Stomach smooth muscle (tissue), 2 donors: ENCODE data around the gene RANGAP1.
A peak's percentile ranks its signal among the peaks of the same experiment; 100 is the strongest.

Experiments
- H3K27ac ChIP-seq: one replicate; pipeline ENCODE4 v1.7.0; 2013; ENCODE audit warnings: mild to moderate bottlenecking, low read length, inconsistent platforms
- H3K27me3 ChIP-seq, 2 donors: one replicate each; pipeline ENCODE4 v1.7.0; 2013; ENCODE audit warnings: low read length in 2 of 2; ENCODE audit not compliant: insufficient read depth in 2 of 2, control insufficient read depth in 1 of 2
- H3K36me3 ChIP-seq, 2 donors: one replicate each; pipeline ENCODE4 v1.7.0; 2013; ENCODE audit warnings: low read length in 2 of 2; ENCODE audit not compliant: control insufficient read depth in 2 of 2, insufficient read depth in 2 of 2
- H3K4me1 ChIP-seq: one replicate; pipeline ENCODE4 v1.7.0; 2013; ENCODE audit warnings: low read length; ENCODE audit not compliant: control insufficient read depth, insufficient read depth
- H3K4me3 ChIP-seq, 2 donors: one replicate each; pipeline ENCODE4 v1.7.0; 2013; ENCODE audit warnings: low read length in 2 of 2
- H3K9ac ChIP-seq, 2 donors: one replicate each; pipeline ENCODE4 v1.7.0; 2013; ENCODE audit warnings: low read length in 2 of 2, mild to moderate bottlenecking in 1 of 2
- H3K9me3 ChIP-seq, 2 donors: one replicate each; pipeline ENCODE4 v1.7.0; 2013; ENCODE audit warnings: low read length in 2 of 2; ENCODE audit not compliant: control insufficient read depth in 2 of 2
- donor health status: healthy.
- donor health status: Pancreatic carcinoma.

The RANGAP1 gene

DNA sequence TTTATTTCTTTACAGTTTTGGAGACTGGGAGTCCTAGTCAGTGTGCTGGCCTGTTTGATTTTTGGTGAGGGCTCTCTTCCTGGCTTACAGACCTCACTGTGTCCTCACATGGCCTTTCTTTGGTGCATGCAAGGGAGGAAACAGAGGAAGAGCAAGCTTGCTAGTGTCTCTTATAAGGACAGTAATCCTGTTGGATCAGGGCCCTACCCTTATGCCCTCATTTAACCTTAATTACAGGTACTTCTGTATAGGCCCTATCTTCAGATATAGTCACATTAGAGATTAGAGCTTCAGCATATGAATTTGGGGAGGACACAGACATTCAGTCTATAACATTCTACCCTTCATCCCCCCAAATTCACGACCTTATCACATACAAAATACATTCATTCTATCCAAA, 29.6 kb upstream of the RANGAP1 start:
- Histone ChIP-seq H3K9me3 (no peaks in the 10 kb centered on the region), H3K27me3 (no peaks in the 10 kb centered on the region), H3K4me3 (no peak overlapping the region), H3K4me1 (no peaks in the 10 kb centered on the region), H3K9ac (no peak overlapping the region), H3K36me3 (peaks cover 0 to 1% of the 10 kb centered on the region in 2 donors), H3K27ac (no peak overlapping the region)

DNA sequence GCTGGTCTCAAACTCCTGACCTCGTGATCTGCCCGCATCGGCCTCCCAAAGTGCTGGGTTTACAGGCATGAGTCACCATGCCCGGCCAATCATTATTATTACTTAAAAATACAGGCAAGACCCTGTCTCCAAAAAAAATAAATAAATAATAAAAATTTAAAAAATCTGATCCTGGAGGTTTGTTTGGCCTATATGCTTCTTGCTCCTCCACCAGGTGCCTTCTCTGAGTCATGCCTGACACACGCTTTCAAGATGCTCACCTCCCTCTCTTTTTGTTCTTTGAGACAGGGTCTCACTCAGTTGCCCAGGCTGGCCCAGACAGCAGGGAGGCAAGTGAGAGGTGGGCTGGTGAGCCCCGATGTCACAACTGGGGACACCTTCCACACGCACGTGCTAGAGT, 28.8 kb upstream of the RANGAP1 start:
- H3K9me3 ChIP-seq = no peaks in the 10 kb centered on the region
- H3K4me1 ChIP-seq = no peaks in the 10 kb centered on the region
- H3K9ac ChIP-seq = no peak overlapping the region
- no peaks in the 10 kb centered on the region for H3K36me3 ChIP-seq
- no peaks in the 10 kb centered on the region for H3K27me3 ChIP-seq
- no peak overlapping the region for H3K27ac ChIP-seq
- no peak overlapping the region for H3K4me3 ChIP-seq

DNA sequence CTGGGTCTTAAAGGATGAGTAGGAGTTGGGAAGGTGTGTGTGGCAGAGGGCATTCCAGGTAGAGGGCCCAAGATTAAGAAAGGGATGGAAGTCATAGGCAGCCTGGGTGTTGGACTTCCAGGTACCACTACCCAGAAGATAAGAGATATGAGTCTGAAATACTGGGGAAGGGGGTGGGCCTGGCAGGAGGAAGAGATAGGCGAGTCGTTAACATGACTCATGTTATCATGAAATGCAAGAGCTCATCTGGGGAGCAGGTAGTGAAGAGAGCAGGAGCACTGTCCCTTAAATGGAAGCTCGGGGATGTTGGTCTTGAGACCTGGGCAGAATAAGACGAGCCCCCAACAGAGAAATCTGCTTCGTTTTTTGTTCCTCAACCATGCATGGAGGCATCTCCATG, 25.5 kb upstream of the RANGAP1 start:
- Histone ChIP-seq H3K4me3 (no peak overlapping the region), H3K36me3 (peaks cover 0 to 3% of the 10 kb centered on the region in 2 donors), H3K27me3 (no peaks in the 10 kb centered on the region), H3K9me3 (no peaks in the 10 kb centered on the region), H3K4me1 (peaks cover 3% of the 10 kb centered on the region), H3K27ac (no peak overlapping the region), H3K9ac (no peak overlapping the region)

DNA sequence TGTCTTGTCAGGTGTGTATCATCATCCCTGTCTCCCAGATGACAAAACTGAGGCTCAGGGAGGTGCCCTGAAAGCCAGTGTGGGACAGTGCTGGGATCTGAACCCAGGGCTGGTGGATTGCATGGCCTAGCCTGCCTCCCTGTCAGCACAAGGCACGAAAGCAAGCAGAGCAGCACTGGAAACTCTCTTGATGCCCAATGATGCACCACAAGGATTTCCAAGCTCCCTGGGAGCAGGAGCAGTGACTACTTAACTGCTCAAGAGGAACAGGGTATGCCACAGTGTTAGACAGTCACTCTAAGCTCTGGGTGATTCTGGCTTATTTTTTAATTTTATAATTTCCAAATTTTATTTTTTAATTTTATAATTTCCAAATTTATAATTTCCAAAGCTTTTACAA, 24.3 kb upstream of the RANGAP1 start:
- H3K9me3 ChIP-seq = no peaks in the 10 kb centered on the region
- no peak overlapping the region for H3K9ac ChIP-seq
- H3K4me3 ChIP-seq = no peak overlapping the region
- no peak overlapping the region for H3K27ac ChIP-seq
- H3K4me1 ChIP-seq = peaks cover 3% of the 10 kb centered on the region
- no peaks in the 10 kb centered on the region for H3K27me3 ChIP-seq
- H3K36me3 ChIP-seq = peaks cover 0 to 3% of the 10 kb centered on the region in 2 donors

DNA sequence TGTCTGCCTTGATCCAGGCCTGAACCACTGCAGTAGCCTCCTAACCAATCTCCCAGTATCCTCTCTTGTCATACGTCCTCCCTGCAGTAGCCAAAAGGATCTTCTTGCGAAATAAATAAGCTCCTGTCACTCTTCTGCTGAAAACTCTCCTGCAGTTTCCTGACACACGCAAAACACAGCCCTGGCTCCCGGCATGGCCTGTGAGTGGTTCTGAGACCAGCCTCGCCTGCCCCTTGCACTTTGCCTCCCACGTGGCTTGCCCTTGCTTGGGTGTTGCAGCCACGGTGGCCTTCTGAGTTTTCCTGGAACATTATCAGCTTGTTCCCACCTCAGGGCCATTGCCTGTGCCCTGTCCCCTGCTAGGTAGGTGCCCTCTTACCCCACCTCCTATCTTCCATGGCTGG, 22.6 kb upstream of the RANGAP1 start:
- H3K9me3 ChIP-seq = no peaks in the 10 kb centered on the region
- H3K36me3 ChIP-seq = peaks cover 0 to 3% of the 10 kb centered on the region in 2 donors
- H3K4me3 ChIP-seq = no peak overlapping the region
- no peak overlapping the region for H3K9ac ChIP-seq
- H3K4me1 ChIP-seq = peaks cover 3% of the 10 kb centered on the region
- H3K27me3 ChIP-seq = no peaks in the 10 kb centered on the region
- H3K27ac ChIP-seq = no peak overlapping the region

DNA sequence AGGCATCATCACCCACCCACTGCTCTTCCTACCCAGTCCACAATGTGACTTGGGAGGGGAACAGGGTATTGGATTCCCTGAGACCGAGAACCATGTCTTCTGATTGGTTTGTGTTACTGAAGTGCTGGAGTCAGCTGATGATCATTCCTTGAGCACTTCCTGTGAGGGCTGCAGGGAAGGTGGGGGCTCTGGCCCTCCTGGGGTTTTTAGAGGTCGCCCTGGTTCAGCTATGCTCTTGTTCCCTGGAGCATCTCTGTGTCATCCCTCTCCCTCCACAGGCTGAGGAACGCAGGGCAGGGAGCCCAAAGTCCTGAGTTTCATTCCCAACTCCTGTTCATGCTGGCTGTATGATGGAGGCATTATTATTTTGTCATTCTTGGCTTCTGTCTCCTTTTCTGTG, 22.1 kb upstream of the RANGAP1 start:
- H3K4me1 ChIP-seq = peaks cover 5% of the 10 kb centered on the region
- H3K27ac ChIP-seq = no peak overlapping the region
- H3K27me3 ChIP-seq = no peaks in the 10 kb centered on the region
- H3K36me3 ChIP-seq = peaks cover 0 to 3% of the 10 kb centered on the region in 2 donors
- H3K9me3 ChIP-seq = no peaks in the 10 kb centered on the region
- H3K4me3 ChIP-seq = no peak overlapping the region
- H3K9ac ChIP-seq = no peak overlapping the region

DNA sequence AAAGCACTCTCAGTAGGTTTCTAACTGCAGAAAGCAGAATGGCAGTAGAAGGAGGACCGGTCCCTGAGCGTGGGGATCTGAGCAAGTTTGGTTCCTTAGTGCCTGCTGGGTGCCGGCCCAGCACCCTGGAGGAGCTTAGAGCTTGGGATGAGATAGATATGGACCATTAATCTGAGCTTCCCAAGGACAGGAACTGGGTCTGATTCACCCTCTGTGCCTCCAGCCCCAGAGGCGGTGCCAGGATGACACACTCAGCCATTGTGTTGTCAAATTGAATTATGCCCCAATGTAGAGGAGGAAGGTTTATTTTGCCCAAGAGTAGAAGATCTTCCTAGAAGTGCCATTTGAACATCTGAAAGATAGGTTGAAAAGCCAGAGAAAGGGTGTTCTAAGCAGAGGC, 19.7 kb upstream of the RANGAP1 start:
- Histone ChIP-seq H3K9ac (no peak overlapping the region), H3K4me3 (no peak overlapping the region), H3K9me3 (no peaks in the 10 kb centered on the region), H3K4me1 (peaks cover 14% of the 10 kb centered on the region), H3K36me3 (peaks cover 0 to 3% of the 10 kb centered on the region in 2 donors), H3K27me3 (no peaks in the 10 kb centered on the region), H3K27ac (no peak overlapping the region)

DNA sequence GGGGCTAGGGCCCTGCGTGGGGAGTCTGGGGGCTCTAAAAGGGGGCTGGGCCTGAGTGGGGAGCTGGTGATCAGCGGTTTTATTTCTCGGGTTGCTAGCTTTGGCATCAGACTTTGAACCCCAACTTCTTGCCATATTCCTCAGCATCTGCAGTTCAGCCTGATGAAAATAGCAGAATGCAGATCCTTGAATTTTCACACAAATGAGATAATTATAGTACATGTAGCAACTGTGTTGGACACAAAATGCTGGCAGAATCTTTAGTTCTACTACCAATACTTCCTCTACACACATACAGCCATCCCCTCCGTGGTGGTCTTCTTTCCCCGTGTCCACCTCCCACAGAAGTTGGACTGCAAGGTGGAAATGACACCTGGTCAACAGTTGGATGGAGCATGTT, 16.8 kb upstream of the RANGAP1 start:
- H3K9ac ChIP-seq = peak overlapping the region; percentile 82 to 94
- peak overlapping the region; percentile 73 to 80 for H3K4me3 ChIP-seq
- peak overlapping the region; percentile 58 for H3K27ac ChIP-seq
- peaks cover 13% of the 10 kb centered on the region for H3K4me1 ChIP-seq
- no peaks in the 10 kb centered on the region for H3K27me3 ChIP-seq
- H3K36me3 ChIP-seq = peaks cover 0 to 2% of the 10 kb centered on the region in 2 donors
- no peaks in the 10 kb centered on the region for H3K9me3 ChIP-seq

DNA sequence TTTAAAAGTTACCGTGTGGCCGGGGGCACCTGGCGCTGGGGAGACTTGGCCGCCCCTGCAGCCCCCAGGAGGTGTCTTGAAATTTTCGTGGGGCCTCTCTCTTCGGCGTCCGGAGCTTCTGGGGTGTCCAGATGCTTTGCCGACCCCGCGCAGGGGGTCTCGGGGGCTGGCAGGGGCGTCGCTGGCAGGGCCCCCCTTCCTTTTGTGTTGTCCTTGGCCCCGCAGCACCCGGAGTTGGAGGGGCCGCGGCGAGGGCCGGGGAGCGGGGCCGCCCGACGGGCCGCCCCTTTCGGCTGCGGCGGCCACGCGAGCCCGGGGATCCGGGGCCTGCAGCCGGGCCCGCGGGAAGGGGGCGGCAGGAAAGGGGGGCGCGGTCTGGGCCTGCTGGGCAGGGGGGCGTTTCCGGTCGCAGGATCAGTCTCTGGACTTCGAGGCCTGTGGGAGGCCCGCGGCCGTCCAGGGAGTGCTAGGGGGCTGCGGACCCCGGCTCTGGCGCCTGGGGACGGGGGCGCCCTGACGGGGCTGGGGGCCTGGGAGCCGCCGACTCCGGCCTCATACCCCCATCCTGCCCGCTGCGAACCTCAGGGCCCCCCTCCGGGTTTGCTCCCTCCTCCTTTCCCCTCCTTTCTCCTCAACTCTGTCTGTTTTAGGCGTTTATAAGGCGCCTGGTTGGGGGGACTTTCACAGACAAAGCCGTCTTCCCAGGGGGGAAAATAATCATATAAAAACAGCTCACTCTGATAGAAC, 16.2 kb upstream of the RANGAP1 start:
- Histone ChIP-seq H3K9me3 (no peaks in the 10 kb centered on the region), H3K36me3 (no peaks in the 10 kb centered on the region), H3K27me3 (no peaks in the 10 kb centered on the region), H3K4me3 (peak overlapping the region; percentile 73 to 80), H3K4me1 (peaks cover 13% of the 10 kb centered on the region), H3K9ac (peak overlapping the region; percentile 82 to 94), H3K27ac (peak overlapping the region; percentile 58)

DNA sequence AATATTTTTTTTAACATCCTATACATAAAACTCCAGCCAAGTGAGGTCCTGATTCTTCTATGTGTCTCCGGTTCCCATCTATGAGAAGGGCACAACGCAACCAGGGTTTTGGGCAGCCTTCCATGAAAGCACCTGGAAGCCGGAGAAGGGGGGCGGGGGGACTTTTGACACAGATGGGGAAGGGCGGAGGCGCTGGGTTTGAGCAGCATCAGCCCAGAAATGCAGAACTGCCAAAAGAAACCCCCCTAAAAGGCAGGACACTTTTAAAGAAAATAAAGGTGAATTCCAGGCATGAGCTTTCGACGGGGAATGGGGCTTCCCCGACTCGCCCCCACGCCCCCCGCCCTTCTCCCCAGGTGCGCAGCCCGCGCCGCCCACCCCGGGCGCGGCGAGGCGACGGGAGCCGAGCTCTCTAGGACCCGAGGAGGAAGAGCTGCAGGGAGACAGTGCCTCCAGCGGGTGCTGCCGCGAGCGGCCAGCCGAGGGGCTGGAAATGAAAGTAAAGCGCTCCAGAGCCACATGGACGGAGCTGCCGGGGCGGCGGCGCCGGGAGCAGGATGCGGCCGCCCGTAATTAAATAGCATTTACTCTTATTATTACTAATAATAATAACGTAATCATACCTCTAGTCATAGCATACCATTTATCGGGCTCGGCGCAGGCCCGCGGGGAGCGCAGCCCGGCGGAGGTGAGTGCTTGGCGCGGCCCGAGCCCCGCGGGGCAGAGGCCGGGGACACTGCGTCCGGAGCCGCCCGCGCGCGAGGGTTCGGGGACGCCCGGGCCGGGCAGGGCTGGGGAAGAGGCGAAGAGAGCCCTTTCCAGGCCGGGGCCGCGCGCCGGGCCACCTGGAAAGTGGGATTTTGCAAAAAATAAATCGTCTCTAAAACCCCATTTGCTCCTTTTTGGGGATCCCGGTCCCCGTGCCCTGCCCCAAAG, 15.4 kb upstream of the RANGAP1 start, which contains the start of gene ZC3H7B:
Gene ZC3H7B, plus strand, starts transcription at position 441 of the 936 bp plus-strand sequence. CDS start 19,136 bp downstream, outside the sequence.
- H3K4me1 ChIP-seq = peaks cover 13% of the 10 kb centered on the region
- H3K27me3 ChIP-seq = no peaks in the 10 kb centered on the region
- H3K4me3 ChIP-seq = peak within 1 kb of the TSS; percentile 73 to 80
- H3K36me3 ChIP-seq = no peaks in the 10 kb centered on the region
- peak within 1 kb of the TSS; percentile 58 for H3K27ac ChIP-seq
- peak within 1 kb of the TSS; percentile 82 to 94 for H3K9ac ChIP-seq
- H3K9me3 ChIP-seq = no peaks in the 10 kb centered on the region
